ENCODE results near the gene GLRX5. TPM values are rescaled to one million over a fixed set of nuclear protein-coding genes. Genes with fewer than 3 reads are reported as not detected.

The GLRX5 gene
- total RNA-seq (2014; rRNA removed; shearing (Covaris generic)) (91.4 and 96.6 TPM in 2 replicates), polyA plus RNA-seq (2016; fragmentation: Nextera tagmentation; extraction: Ambion mirVana) (130 and 135 TPM in 2 replicates)
- long read RNA-seq, transcript GLRX5-201 (2 exons, 1,564 nt) = major isoform, 52 of 54 reads
- long read RNA-seq, partial matches to known transcripts = 2 of 54 reads
- long read RNA-seq, other reads (novel, unspliced or antisense) = 0 of 54 reads

- no peaks in the 10 kb centered on the region for H3K27me3 ChIP-seq (ENCODE audit: insufficient read depth)
- ATAC-seq (peak; percentile 91), DNase-seq (ENCODE audit: low spot score) (peak; percentile 99)
- peaks cover 34% of the 10 kb centered on the region for H3K36me3 Mint-ChIP-seq (ENCODE audit: low read depth)
- no peaks in the 10 kb centered on the region for H3K9me3 Mint-ChIP-seq
- H3K4me1 Mint-ChIP-seq = peaks cover 44% of the 10 kb centered on the region
- peak within 1 kb of the TSS; percentile 98 for H3K4me3 ChIP-seq
- no peak within 1 kb of the TSS for H2AFZ ChIP-seq
- peak within 1 kb of the TSS; percentile 98 for H3K4me2 ChIP-seq
- 0 out of 2 replicates have a peak, but pooled peaks cover 12% of the 10 kb centered on the region for H3K36me3 ChIP-seq (ENCODE audit: insufficient read depth)
- peaks cover 72% of the 10 kb centered on the region for H4K20me1 ChIP-seq (replicated peaks; ENCODE audit: insufficient read depth)
- H3K9me2 ChIP-seq (ENCODE audit: insufficient read depth) = no peaks in the 10 kb centered on the region
- H3F3A ChIP-seq (replicated peaks; ENCODE audit: low read depth) = no peaks in the 10 kb centered on the region
- H3K27ac ChIP-seq (ENCODE audit: low read depth) = peak within 1 kb of the TSS; percentile 52
- peak within 1 kb of the TSS; percentile 95 for H3K4me3 Mint-ChIP-seq
- peaks cover 30% of the 10 kb centered on the region for H3K4me1 ChIP-seq (ENCODE audit: insufficient read depth)
- H3K27ac Mint-ChIP-seq = peak within 1 kb of the TSS; percentile 92
- H3K27me3 Mint-ChIP-seq (ENCODE audit: insufficient read depth, low read depth, poor library complexity) = peaks cover 7% of the 10 kb centered on the region
- peaks cover 90% of the 10 kb centered on the region for H3K79me2 ChIP-seq (replicated peaks; ENCODE audit: insufficient read depth)
- TF ChIP-seq CTCF (conservative IDR thresholded peaks at IDR 0.05; ENCODE audit: low read depth in 2 of 2) (no peak), EZH2phosphoT487 (IDR thresholded peaks at IDR 0.05; ENCODE audit: unreplicated experiment) (no peak), POLR2AphosphoS5 (IDR thresholded peaks at IDR 0.05; ENCODE audit: low read depth) (peak; percentile 67), NANOG (IDR thresholded peaks at IDR 0.05; ENCODE audit: borderline replicate concordance) (0 out of 2 replicates have a peak, but pooled peaks have one; percentile 44), CREB1 (CRISPR knock-in tag; IDR thresholded peaks at IDR 0.05; ENCODE audit: low read depth) (peak; percentile 81), ETS1 (IDR thresholded peaks at IDR 0.05) (peak; percentile 90), JUNB (IDR thresholded peaks at IDR 0.05; ENCODE audit: unreplicated experiment) (no peak), ZNF331 (CRISPR knock-in tag; IDR thresholded peaks at IDR 0.05; ENCODE audit: low read depth) (no peak), ZNF462 (CRISPR knock-in tag; IDR thresholded peaks at IDR 0.05) (no peak), EZH2 (IDR thresholded peaks at IDR 0.05; ENCODE audit: low read depth, unreplicated experiment) (no peak), ZNF114 (CRISPR knock-in tag; IDR thresholded peaks at IDR 0.05) (no peak), REST (IDR thresholded peaks at IDR 0.05; ENCODE audit: unreplicated experiment) (no peak)
Measured at GRCh38 chr14:95534299-95535225, at the start of gene GLRX5. GLRX5 (plus strand) TSS chr14:95535050; CDS start chr14:95535090, 40 bp downstream.
